COLO668 (cell line): ENCODE data around the gene HDAC7.
A peak's percentile ranks its signal among the peaks of the same experiment; 100 is the strongest.
"Not testable (repeated sequence)": the region's sequence is repeated elsewhere in the genome, so short reads cannot be mapped to it uniquely, and the experiment has no call there.

Source experiments
- DNase-seq: peaks from one replicate; lab custom pipeline; 2025; ENCODE audit not compliant: unreplicated experiment; lab: John Stamatoyannopoulos, UW

HDAC7 gene

DNA sequence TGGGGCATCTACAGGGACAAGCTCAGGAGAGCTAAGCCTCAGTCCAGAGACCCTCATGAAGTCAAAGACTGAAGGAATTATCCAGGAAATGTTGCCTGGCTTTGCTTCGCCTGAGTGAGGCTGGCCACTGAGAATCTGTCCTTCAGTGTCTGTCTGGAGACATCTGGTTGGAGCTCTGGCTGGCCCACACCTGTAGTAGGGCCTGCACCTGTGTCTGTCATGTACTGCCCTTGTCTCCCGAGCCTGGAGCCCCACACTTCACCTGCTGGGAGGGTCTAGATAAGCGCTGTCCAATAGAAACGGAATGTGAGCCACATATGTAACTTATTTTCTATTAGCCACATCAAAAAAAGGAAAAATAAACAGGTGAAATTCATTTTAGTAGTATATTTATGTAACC, 9.9 kb upstream of the HDAC7 start:
- DNase-seq: no peak

GRCh38 chr12:47828976-47829482, 9.3 kb upstream of the HDAC7 start:
- peak; percentile 1 for DNase-seq

DNA sequence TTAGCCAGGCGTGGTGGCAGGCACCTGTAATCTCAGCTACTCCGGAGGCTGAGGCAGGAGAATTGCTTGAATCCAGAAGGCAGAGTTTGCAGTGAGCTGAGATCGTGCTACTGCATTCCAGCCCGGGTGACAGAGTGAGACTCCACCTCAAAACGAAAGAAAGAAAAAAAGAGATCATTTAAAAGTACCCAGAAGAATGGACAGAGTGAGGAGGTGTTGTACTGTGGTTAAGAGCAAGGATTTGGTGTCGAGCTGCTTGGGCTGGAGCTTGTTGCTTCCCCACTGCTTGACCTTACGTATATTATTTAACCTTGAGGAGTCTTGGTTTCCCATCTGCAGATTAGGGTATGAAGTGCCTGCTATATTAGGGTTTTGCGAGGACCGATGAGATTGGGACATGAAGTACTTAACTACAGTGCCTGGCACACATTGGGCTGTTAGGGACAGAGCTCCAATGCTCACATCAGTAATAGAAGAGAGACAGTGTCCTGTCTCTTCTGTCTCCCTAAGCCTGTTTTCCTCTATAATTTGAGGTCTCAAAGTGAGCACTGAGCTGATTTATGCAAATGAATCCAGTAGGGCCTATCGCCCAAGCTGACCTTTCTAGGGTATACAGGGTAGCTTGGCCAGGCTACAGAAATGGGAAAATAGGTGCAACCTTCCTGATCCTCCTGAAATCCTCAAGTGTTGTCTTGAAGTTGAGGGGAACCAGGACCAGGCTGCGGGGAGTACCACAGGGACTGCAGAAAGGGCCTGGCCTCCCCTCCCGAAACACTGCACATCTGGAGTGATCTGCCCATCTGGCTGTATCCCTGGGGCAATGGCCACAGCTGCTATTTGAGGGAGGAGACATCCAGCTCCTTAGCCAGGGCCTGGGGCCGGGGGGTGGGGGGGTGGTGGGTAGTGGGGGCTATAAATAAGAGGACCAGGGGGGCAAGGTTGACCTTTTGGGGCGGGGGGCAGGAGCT, 8.6 kb upstream of the HDAC7 start:
- no peak for DNase-seq

GRCh38 chr12:47825173-47825639, 5.5 kb upstream of the HDAC7 start:
- no peak for DNase-seq

DNA sequence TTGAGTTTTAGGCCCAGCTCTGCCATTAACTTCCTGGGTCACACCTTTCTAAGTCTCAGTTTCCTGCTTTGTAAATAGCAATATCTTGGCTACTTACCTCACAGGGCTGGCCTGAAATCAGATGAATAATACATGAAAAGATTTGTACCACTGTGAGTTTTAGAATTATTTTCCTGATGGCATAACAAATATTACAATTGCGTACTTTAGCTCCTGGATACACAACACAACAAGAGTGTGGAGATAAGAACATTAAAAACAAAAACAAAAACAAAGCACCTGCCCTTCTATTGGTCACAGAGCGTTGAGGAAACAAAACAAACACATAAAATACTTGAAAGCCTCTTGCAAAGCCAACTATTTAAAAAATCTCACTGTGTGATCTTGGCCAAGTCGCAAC, 4.9 kb upstream of the HDAC7 start:
- DNase-seq: no peak

DNA sequence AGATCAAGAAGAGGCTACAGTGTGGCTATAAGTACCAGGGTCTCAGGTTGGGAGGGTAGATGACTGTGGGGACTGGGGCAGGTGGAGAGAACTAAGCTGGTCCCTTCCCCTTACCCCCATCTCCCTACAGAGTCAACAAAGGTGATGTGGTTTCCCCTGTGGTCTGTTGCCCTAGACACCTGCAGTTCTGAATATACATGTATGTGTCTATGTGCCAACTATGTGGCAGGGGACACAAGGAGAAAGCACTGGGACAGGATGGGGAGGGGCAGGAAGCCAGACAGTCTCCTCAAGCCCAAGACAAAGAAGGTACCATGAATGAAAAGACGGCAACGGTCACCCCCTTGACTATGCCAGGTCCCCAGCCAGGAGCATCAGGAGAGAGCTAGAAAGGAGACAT, 4.5 kb upstream of the HDAC7 start:
- DNase-seq: no peak

GRCh38 chr12:47823422-47824086, 3.9 kb upstream of the HDAC7 start:
- no peak for DNase-seq

- DNase-seq: no peak
Observed at GRCh38 chr12:47822863-47823262, 3.2 kb upstream of the HDAC7 start.

DNA sequence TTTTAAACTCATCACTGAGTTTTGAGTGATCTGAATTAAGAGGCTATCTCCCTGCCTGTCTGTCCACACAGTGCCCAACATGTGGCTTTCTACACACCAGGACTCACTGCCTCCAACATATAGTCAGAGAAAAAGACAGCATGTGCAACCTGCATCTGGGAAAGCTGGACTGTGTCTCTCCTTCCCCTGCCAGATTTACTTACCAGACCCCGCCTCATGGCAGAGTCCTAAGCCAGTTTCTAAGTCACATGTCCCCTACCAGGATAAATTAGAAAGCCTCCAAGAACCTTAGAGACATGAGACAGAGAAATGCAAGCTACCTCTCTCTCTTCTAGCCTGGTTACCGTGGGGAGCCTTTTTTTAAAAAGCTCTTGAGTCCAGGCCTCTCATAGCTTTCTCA, 2.7 kb upstream of the HDAC7 start:
- DNase-seq: no peak

- no peak for DNase-seq
Observed at GRCh38 chr12:47821346-47821706, 1.6 kb upstream of the HDAC7 start.

- DNase-seq: no peak
Observed at GRCh38 chr12:47820631-47821345, 1.1 kb upstream of the HDAC7 start.

DNA sequence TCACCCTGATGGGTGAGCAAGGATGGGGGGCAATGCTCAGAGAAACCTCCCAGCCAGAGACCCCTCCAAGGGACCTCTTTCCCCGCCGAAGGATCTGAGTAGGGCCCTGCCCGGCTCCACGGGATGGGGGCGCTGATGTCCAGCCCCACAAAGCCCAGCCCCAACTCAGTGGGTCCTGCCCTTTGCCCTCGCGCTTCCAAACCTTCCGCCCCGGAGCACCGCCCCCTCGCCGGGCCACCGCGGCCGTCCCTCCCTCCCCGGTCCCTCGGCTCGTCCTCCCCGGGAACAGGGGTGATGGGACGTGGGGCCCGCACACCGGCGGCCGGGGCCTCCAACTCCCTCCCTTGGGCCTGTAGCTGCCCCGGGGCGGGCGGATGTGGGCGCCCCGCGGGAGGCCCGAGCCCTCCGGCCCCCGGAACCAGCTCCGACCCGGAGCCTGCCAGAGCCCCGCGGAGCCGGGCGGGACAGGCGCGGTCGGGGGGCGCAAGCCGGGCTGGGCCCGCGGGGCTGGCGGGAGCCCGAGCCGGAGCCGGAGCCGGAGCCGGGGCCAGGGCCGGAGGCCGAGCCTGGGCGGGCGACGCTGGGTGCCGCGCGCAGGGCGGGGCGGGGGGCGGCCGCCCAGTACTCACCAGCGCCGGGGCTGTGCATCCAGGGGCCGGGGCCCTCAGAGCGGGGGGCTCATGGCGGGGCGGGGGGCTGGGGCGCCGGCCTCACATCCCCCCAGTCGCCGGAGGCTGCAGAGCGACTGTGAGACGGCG, 386 bp downstream of the HDAC7 start:
- DNase-seq: peak; percentile 25

GRCh38 chr12:47818467-47819137, 1.1 kb downstream of the HDAC7 start:
- DNase-seq: no peak

- no peak for DNase-seq
Observed at GRCh38 chr12:47818007-47818376, 1.7 kb downstream of the HDAC7 start.

- no peak for DNase-seq
Observed at GRCh38 chr12:47817272-47818006, 2.3 kb downstream of the HDAC7 start.

DNA sequence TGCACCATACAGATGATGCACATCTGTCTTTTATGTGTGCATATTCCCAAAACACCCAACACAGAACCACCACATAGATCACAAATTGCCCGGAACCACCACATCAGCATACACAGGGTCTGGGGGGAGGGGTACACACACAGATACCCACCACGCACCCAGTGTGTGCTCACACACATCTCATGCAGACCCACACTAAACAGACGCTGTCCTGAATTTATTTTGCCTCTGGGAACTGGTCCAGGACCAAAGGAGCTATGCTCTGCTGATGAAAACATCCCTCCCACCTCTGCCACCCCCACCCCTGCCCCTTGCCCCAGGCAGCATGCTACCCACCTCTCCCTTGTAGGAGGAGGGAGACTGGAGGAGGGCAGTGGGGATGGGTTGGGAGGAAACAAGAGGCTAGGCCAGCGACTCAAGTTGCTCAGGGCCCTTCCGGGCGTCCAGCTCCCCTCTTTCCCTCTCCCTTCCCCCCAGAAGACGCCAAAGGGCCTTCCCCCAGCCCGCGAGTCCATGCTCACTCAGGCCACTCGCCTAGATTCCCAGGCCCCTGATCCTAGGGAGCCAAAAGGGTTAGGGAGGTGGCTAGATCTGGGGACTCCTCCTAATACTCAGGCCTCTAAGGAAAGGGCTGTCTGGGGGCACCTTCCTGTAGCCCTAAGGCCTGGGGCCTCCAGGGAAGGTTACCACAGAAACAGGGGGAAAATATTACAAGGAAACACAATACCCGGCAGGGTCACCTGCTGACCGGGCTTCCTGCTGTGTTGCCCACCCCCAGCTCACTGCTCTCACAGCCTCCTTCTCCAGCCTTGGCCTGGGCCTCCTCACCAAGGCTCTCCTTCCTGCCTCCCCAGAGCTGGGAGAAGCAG, 3.1 kb downstream of the HDAC7 start:
- DNase-seq: no peak

DNA sequence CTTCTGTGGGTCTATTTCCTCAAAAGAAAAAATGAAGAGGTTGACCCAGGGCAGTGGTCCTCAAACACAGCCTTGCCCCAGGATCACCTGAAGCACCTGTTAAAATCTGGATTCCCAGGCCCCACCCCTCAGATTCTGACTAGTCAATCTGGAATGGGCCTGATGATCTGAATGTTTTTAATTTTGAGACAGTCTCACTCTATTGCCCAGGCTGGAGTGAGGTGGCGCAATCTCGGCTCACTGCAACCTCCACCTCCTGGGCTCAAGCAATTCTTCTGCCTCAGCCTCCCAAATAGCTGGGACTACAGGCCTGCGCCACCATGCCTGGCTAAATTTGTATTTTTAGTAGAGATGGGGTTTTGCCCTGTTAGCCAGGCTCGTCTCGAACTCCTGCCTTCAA, 4.3 kb downstream of the HDAC7 start:
- not testable (repeated sequence) for DNase-seq

DNA sequence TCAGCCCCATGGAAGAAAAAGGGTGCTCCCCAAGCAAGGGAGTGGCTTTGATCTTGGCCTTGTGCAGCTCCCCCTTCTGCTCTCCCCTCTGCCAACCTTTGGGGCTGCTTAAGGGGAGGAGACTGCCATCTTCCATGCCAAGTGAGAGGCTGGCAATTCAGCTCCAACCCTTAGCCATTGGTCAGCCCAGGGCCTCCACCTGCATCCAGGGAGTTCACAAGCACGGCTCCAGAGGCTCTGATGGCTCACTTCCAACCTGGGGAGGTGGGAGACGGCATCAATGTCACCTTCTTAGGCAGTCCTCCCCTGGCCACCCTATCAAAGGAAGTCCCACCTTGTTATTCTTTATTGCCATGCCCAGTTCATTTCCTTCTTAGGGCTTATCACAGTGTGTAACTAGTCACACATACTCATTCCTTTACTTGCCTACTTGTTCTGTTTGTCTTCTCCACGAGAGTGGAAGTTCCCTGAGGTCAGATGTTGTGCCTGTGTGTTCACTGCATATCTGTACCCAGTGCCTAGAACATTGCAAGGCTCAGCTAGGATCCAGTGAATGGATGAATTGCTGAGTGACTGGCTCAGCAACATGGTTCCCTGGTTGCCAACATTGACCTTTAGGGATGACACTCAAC, 5.0 kb downstream of the HDAC7 start:
- DNase-seq: no peak
